Smooth muscle cell (in vitro differentiated cells): ENCODE data around the gene TTC23. TPM values are rescaled to one million over a fixed set of nuclear protein-coding genes. Genes with fewer than 3 reads are reported as not detected.
A peak's percentile ranks its signal among the peaks of the same experiment; 100 is the strongest.

ENCODE experiments used
- DNase-seq: peaks from one replicate; lab custom pipeline; 2025; ENCODE audit not compliant: unreplicated experiment; lab: John Stamatoyannopoulos, UW
- H2AFZ ChIP-seq: fragments of 200-600 bp; sonication (generic); 2 replicates; pipeline ENCODE4 v1.6.0; 2016; ENCODE audit warnings: antibody characterized with exemption, low read depth, mild to moderate bottlenecking
- H3F3A ChIP-seq: fragments of 200-600 bp; sonication (generic); 2 replicates; pipeline ENCODE4 v1.6.0; 2017; ENCODE audit warnings: antibody characterized with exemption, low read depth
- H3K27ac ChIP-seq: fragments of 200-600 bp; sonication (generic); 2 replicates; pipeline ENCODE4 v1.5.1; 2016; ENCODE audit warnings: low read depth, mild to moderate bottlenecking
- H3K27me3 ChIP-seq: fragments of 200-600 bp; sonication (generic); 2 replicates; pipeline ENCODE4 v1.6.1; 2016; ENCODE audit warnings: low read depth, mild to moderate bottlenecking
- H3K36me3 ChIP-seq: fragments of 200-600 bp; sonication (generic); 2 replicates; pipeline ENCODE4 v1.5.1; 2016; ENCODE audit warnings: low read depth
- H3K4me1 ChIP-seq: fragments of 200-600 bp; sonication (generic); 2 replicates; pipeline ENCODE4 v1.5.1; 2016; ENCODE audit warnings: low read depth
- H3K4me2 ChIP-seq: fragments of 200-600 bp; sonication (generic); 2 replicates; pipeline ENCODE4 v1.6.0; 2016; ENCODE audit warnings: mild to moderate bottlenecking
- H3K4me3 ChIP-seq: fragments of 200-600 bp; sonication (generic); 2 replicates; pipeline ENCODE4 v1.5.1; 2016; ENCODE audit warnings: mild to moderate bottlenecking
- H3K79me2 ChIP-seq: fragments of 200-600 bp; sonication (generic); 2 replicates; pipeline ENCODE4 v1.6.0; 2016; ENCODE audit warnings: low read depth, mild to moderate bottlenecking
- H3K9ac ChIP-seq: fragments of 200-600 bp; sonication (generic); 2 replicates; pipeline ENCODE4 v1.6.0; 2016; ENCODE audit warnings: low read depth
- H3K9me3 ChIP-seq: fragments of 200-600 bp; sonication (generic); replicated peaks from 2 replicates; pipeline ENCODE4 v1.5.1; 2016; ENCODE audit warnings: low read depth
- H4K20me1 ChIP-seq: fragments of 200-600 bp; sonication (generic); 2 replicates; pipeline ENCODE4 v1.6.0; 2016; ENCODE audit warnings: low read depth
- WGBS: methylation state at CpG from one replicate; pipeline ENCODE4 v1.1.7; 2016; ENCODE audit warnings: low lambda C conversion rate; 5-methylcytosine and 5-hydroxymethylcytosine counted together
- polyA plus RNA-seq: library from polyadenylated mRNA; unstranded; fragments of >200 nt; fragmentation: Nextera tagmentation; extraction: Ambion mirVana; gene quantifications from 2 replicates; pipeline ENCODE4 v1.2.1, GENCODE V29; 2016
- total RNA-seq: library from RNA; depleted of rRNA; stranded (reverse); fragments of >200 nt; gene quantifications from 2 replicates; pipeline ENCODE4 v1.2.3, GENCODE V29; 2014
- TF ChIP-seq, protein P1 (sequence below): fragments of 200-600 bp; sonication (generic); IDR thresholded peaks from 2 replicates; pipeline ENCODE4 v1.5.1; 2017; ENCODE audit warnings: borderline replicate concordance, mild to moderate bottlenecking, antibody characterized with exemption; ENCODE audit not compliant: insufficient read depth, poor library complexity, severe bottlenecking

TTC23 gene
- total and polyA plus RNA-seq, 2 experiments from 2014 or later = 25.0 to 45.4 TPM

DNA sequence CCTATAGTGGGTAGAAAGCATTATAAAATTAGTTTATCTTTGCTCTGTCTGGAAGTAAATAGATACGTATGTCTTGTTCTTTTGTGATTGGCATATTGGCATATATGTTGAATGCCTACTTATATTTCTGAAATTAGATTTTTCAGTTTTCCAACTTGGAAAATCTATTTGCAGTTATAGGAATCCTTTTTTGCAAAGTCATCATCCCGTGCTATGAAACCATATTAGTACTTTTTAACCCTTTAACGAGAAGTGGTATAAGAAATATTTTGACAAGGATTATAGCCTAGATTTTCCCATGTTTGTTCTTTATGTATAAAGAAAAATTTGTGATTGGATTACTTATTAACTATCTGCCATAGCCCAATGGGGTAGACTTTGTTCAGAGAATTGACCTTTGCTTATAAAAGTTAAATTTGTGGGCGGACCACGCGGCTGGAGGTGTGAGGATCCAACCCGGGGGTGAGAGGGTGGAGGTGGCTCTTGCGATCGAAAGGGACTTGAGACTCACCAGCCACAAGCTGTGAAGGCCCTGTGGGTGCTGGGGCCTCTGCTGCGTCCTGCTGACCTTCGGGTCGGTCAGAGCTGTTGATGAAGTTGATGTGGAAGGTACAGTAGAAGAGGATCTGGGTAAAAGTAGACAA is 7.8 kb upstream of the TTC23 start:
- no peak overlapping the region for H3K27ac ChIP-seq
- H3K9me3 ChIP-seq = no peaks in the 10 kb centered on the region
- WGBS = 96% methylated on average over 12 of the region's 12 CpGs
- no peak overlapping the region for H3K9ac ChIP-seq
- H3K4me1 ChIP-seq = peaks cover under 1% of the 10 kb centered on the region
- H3K27me3 ChIP-seq = no peaks in the 10 kb centered on the region
- no peaks in the 10 kb centered on the region for H4K20me1 ChIP-seq
- no peak overlapping the region for H3K4me2 ChIP-seq
- H2AFZ ChIP-seq = no peak overlapping the region
- no peaks in the 10 kb centered on the region for H3F3A ChIP-seq
- TF ChIP-seq, protein P1, sequence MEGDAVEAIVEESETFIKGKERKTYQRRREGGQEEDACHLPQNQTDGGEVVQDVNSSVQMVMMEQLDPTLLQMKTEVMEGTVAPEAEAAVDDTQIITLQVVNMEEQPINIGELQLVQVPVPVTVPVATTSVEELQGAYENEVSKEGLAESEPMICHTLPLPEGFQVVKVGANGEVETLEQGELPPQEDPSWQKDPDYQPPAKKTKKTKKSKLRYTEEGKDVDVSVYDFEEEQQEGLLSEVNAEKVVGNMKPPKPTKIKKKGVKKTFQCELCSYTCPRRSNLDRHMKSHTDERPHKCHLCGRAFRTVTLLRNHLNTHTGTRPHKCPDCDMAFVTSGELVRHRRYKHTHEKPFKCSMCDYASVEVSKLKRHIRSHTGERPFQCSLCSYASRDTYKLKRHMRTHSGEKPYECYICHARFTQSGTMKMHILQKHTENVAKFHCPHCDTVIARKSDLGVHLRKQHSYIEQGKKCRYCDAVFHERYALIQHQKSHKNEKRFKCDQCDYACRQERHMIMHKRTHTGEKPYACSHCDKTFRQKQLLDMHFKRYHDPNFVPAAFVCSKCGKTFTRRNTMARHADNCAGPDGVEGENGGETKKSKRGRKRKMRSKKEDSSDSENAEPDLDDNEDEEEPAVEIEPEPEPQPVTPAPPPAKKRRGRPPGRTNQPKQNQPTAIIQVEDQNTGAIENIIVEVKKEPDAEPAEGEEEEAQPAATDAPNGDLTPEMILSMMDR = no peak
- H3K79me2 ChIP-seq = peaks cover 11% of the 10 kb centered on the region
- DNase-seq = no peak
- H3K4me3 ChIP-seq = no peak overlapping the region
- peaks cover 9% of the 10 kb centered on the region for H3K36me3 ChIP-seq

DNA sequence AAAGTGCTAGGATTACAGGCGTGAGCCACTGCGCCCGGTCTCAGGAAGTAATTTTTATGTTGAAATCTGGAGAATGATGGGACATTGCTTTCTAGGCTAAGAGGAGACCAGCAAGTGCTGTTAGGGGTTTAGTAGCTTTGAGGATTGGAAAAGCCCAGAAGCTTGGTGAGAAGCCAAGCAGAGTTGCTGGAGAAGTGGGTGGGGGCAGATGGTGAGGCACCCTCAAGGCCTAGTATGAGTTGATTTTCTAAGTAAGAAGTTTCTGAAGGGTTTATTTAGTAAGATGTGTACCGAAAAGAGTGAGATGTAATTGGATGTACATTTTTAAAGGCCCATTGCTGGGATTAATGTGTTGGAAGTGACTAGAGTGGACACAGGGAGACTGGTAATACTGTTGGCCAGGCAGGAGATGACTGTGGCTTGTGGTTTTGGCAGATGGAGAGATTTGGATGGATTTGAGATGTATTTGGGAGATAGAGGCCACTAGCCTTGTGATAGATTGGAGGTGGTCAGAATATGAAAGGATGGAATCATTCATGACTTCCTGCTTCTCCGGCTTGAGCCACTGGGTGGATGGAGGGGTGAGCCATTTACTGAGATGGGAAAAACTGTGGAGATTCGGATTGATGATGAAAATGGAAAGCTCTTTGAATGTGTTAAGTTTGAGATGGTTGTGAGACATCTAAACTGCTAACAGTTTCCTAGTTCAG is 4.2 kb upstream of the TTC23 start:
- no peak overlapping the region for H3K9ac ChIP-seq
- no peak overlapping the region for H3K4me2 ChIP-seq
- no peak overlapping the region for H2AFZ ChIP-seq

DNA sequence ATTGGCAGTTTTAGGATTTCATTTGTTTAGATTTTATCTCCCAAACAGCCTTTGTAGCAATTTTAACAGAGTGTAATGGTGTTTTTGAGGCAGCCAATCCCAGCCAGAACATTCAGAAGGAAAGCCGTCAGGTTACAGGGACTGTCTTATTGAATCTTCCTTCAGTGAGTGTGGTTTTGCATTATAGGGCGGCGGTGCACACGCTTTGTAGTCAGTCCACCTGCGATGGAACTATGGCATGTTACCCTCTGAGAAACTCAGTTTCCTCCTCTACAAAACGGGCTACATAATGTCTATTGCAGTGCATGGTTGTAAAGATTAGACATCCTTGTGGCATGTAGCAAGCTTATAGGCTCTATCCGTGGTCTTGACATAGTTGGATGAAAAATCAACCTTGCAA is 2.9 kb upstream of the TTC23 start:
- Histone ChIP-seq H3K36me3 (peaks cover 9% of the 10 kb centered on the region), H3K79me2 (peaks cover 30% of the 10 kb centered on the region), H3K4me1 (peaks cover 27% of the 10 kb centered on the region), H3K27ac (no peak overlapping the region), H3K9me3 (no peaks in the 10 kb centered on the region), H3F3A (peaks cover 4% of the 10 kb centered on the region), H4K20me1 (no peaks in the 10 kb centered on the region), H3K27me3 (no peaks in the 10 kb centered on the region), H3K4me2 (peak overlapping the region; percentile 93), H2AFZ (peak overlapping the region; percentile 96), H3K9ac (no peak overlapping the region), H3K4me3 (peak overlapping the region; percentile 65)
- no peak for DNase-seq
- WGBS = 79% methylated on average over 7 of the region's 7 CpGs
- TF ChIP-seq, protein P1 = no peak

More for the DNA sequence above, 4.2 kb upstream of the TTC23 start:
- no peak for DNase-seq
- peaks cover 4% of the 10 kb centered on the region for H3F3A ChIP-seq
- H3K27me3 ChIP-seq = no peaks in the 10 kb centered on the region
- H3K27ac ChIP-seq = no peak overlapping the region
- H3K79me2 ChIP-seq = peaks cover 18% of the 10 kb centered on the region
- peaks cover 9% of the 10 kb centered on the region for H3K36me3 ChIP-seq
- H3K4me3 ChIP-seq = no peak overlapping the region
- H3K4me1 ChIP-seq = peaks cover 15% of the 10 kb centered on the region
- no peaks in the 10 kb centered on the region for H3K9me3 ChIP-seq
- no peaks in the 10 kb centered on the region for H4K20me1 ChIP-seq
- 94% methylated on average over 6 of the region's 6 CpGs for WGBS
- TF ChIP-seq, protein P1 = no peak
